ENCODE results near the gene TRIM14.

The TRIM14 gene

DNA sequence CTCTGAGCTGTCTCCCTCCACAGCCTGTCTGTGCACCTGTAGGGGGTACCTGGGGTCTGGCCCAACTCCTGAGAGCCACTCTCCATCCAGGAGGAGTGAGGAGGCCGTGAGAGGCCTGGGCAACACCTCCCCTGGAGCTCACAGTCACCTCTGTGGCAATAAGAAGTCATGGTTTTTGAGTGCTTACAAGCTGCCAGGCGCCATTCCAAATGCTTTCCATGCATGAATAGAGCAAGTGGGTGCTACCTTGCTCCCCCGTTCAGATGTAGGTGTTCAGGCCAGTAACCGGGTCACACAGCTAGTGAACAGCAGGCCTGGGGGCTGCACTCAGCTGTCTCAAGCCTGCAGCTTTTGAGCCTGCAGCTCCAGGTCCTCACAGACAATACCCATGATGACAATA lies 42.8 kb upstream of the TRIM14 start:
- TF ChIP-seq POLR2AphosphoS5 (IDR thresholded peaks at IDR 0.05; ENCODE audit: low read depth, low read length) (no peak), FOXP2 (optimal IDR thresholded peaks at IDR 0.05; ENCODE audit: borderline replicate concordance, extremely low read depth, extremely low read length, insufficient read depth) (no peak), SIN3A (IDR thresholded peaks at IDR 0.05; ENCODE audit: borderline replicate concordance, insufficient read depth, low read length) (no peak), TAF1 (IDR thresholded peaks at IDR 0.05; ENCODE audit: borderline replicate concordance, insufficient read depth, low read length) (no peak)
- TF ChIP-seq, protein P1, sequence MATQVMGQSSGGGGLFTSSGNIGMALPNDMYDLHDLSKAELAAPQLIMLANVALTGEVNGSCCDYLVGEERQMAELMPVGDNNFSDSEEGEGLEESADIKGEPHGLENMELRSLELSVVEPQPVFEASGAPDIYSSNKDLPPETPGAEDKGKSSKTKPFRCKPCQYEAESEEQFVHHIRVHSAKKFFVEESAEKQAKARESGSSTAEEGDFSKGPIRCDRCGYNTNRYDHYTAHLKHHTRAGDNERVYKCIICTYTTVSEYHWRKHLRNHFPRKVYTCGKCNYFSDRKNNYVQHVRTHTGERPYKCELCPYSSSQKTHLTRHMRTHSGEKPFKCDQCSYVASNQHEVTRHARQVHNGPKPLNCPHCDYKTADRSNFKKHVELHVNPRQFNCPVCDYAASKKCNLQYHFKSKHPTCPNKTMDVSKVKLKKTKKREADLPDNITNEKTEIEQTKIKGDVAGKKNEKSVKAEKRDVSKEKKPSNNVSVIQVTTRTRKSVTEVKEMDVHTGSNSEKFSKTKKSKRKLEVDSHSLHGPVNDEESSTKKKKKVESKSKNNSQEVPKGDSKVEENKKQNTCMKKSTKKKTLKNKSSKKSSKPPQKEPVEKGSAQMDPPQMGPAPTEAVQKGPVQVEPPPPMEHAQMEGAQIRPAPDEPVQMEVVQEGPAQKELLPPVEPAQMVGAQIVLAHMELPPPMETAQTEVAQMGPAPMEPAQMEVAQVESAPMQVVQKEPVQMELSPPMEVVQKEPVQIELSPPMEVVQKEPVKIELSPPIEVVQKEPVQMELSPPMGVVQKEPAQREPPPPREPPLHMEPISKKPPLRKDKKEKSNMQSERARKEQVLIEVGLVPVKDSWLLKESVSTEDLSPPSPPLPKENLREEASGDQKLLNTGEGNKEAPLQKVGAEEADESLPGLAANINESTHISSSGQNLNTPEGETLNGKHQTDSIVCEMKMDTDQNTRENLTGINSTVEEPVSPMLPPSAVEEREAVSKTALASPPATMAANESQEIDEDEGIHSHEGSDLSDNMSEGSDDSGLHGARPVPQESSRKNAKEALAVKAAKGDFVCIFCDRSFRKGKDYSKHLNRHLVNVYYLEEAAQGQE (IDR thresholded peaks at IDR 0.05; ENCODE audit: insufficient read depth in 1 of 2, low read depth in 2 of 2, low read length in 2 of 2), result no peak

DNA sequence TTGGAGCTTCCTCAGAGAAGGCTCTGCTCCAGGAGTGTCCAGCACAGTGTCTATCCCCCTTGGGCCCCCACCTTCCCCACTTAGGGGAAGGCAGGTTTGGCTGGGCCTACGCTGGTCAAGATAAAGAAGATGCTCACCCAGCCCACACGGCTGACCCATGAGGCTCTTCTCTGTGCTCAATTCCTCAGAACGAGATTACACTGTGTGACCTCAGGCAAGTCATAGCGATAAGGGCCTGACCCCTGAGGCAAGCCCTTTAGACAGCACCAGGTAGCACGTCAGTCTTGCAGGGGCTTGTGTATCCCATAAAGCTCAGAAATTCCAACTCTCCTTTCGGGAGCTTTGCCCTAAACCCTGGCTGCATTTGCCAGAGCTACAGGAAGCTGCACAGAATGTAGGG lies 40.8 kb upstream of the TRIM14 start:
- no peak for TF ChIP-seq POLR2AphosphoS5 (IDR thresholded peaks at IDR 0.05; ENCODE audit: low read depth, low read length)
- no peak for TF ChIP-seq TAF1 (IDR thresholded peaks at IDR 0.05; ENCODE audit: borderline replicate concordance, insufficient read depth, low read length)
- TF ChIP-seq FOXP2 (optimal IDR thresholded peaks at IDR 0.05; ENCODE audit: borderline replicate concordance, extremely low read depth, extremely low read length, insufficient read depth), result no peak
- TF ChIP-seq, protein P1 (IDR thresholded peaks at IDR 0.05; ENCODE audit: insufficient read depth in 1 of 2, low read depth in 2 of 2, low read length in 2 of 2), result no peak
- TF ChIP-seq SIN3A (IDR thresholded peaks at IDR 0.05; ENCODE audit: borderline replicate concordance, insufficient read depth, low read length), result no peak

DNA sequence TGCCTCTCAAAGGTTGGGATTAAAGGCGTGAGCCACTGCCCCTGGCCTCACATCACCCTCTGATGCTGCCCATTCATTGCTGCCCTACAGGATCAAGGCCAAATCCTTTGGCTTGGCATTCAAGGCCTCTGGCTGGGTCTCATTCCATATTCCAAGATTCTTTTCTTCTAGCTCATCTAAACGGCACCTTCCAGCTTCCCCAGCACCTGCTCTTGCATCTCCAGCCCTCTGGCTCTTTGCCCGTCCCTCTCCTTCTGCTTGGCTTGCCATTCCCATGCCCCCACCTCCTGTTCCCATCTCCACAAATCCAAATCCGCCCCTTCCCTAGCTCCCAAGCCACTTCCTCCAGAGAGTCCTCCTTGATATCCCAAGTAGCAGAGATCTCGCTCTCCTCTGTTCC lies 40.3 kb upstream of the TRIM14 start:
- TF ChIP-seq, protein P1 (IDR thresholded peaks at IDR 0.05; ENCODE audit: insufficient read depth in 1 of 2, low read depth in 2 of 2, low read length in 2 of 2), result no peak
- no peak for TF ChIP-seq FOXP2 (optimal IDR thresholded peaks at IDR 0.05; ENCODE audit: borderline replicate concordance, extremely low read depth, extremely low read length, insufficient read depth)
- no peak for TF ChIP-seq TAF1 (IDR thresholded peaks at IDR 0.05; ENCODE audit: borderline replicate concordance, insufficient read depth, low read length)
- TF ChIP-seq POLR2AphosphoS5 (IDR thresholded peaks at IDR 0.05; ENCODE audit: low read depth, low read length), result no peak
- TF ChIP-seq SIN3A (IDR thresholded peaks at IDR 0.05; ENCODE audit: borderline replicate concordance, insufficient read depth, low read length), result no peak

DNA sequence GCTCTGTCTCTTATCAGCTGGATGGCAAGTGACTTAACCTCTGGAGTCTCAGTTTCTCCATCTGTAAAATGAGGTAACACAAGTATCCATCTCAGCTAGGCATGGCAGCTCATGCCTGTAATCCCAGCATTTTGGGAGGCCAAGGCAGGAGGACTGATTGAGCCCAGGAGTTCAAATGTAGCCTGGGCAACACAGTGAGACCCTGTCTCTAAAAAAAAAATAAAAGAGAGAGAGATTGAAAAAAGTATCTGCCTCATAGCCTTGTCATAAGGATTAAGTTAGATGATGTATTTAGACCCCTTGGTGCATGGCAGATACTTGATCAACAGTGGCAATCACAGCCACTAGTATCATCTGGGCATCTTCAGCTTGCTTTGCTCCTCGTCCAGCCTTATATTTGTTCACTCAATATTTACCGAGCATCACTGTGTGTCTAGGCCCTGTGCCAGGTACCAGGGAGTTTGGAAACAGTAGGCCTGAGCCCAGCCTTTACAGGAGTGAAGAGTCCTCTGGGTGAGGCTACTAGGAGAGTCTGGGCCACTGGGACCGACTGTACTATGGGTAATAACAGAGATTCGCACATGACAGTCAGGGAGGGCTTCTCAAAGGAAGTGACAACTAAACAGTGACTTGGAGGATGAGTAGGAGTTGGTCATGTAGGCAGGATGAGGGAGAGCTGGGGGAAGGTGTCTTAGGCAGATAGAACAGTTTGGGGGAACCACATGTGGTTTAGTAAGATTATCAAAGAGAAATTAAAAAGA lies 39.2 kb upstream of the TRIM14 start:
- TF ChIP-seq FOXP2 (optimal IDR thresholded peaks at IDR 0.05; ENCODE audit: borderline replicate concordance, extremely low read depth, extremely low read length, insufficient read depth), result no peak
- TF ChIP-seq, protein P1 (IDR thresholded peaks at IDR 0.05; ENCODE audit: insufficient read depth in 1 of 2, low read depth in 2 of 2, low read length in 2 of 2), result no peak
- no peak for TF ChIP-seq POLR2AphosphoS5 (IDR thresholded peaks at IDR 0.05; ENCODE audit: low read depth, low read length)
- TF ChIP-seq TAF1 (IDR thresholded peaks at IDR 0.05; ENCODE audit: borderline replicate concordance, insufficient read depth, low read length), result no peak
- no peak for TF ChIP-seq SIN3A (IDR thresholded peaks at IDR 0.05; ENCODE audit: borderline replicate concordance, insufficient read depth, low read length)
